Colon (tissue), 2 donors: ENCODE data around the gene SLK.

Experiments
- FAIRE-seq: peaks from 2 replicates; lab custom pipeline; 2012; peaks lifted over from hg19 to GRCh38; lab: Jason Lieb, UNC
- donor health status: control.
- donor health status: control.

The SLK gene

GRCh38 chr10:103942866-103943265, 24.1 kb upstream of the SLK start:
- FAIRE-seq = no peak

GRCh38 chr10:103947799-103948516, 19.0 kb upstream of the SLK start:
- no peak for FAIRE-seq

- no peak for FAIRE-seq
Measured at GRCh38 chr10:103949728-103950127, 17.2 kb upstream of the SLK start.

GRCh38 chr10:103951183-103951582, 15.8 kb upstream of the SLK start:
- FAIRE-seq = no peak

- FAIRE-seq = no peak
Measured at GRCh38 chr10:103951942-103952341, 15.0 kb upstream of the SLK start.

GRCh38 chr10:103954543-103954942, 12.4 kb upstream of the SLK start:
- no peak for FAIRE-seq

- no peak for FAIRE-seq
Measured at GRCh38 chr10:103958996-103959395, 7.9 kb upstream of the SLK start.

GRCh38 chr10:103960103-103960502, 6.8 kb upstream of the SLK start:
- FAIRE-seq = no peak

GRCh38 chr10:103967448-103968071, 620 bp downstream of the SLK start:
- FAIRE-seq = no peak

GRCh38 chr10:103968441-103969391, 1.8 kb downstream of the SLK start:
- no peak for FAIRE-seq

- no peak for FAIRE-seq
Measured at GRCh38 chr10:103969436-103969835, 2.5 kb downstream of the SLK start.

GRCh38 chr10:103969857-103970627, 3.1 kb downstream of the SLK start:
- no peak for FAIRE-seq

- no peak for FAIRE-seq
Measured at GRCh38 chr10:103975169-103975568, 8.2 kb downstream of the SLK start.

GRCh38 chr10:103977204-103977603, 10.3 kb downstream of the SLK start:
- FAIRE-seq = no peak

- no peak for FAIRE-seq
Measured at GRCh38 chr10:103979530-103979929, 12.6 kb downstream of the SLK start.

GRCh38 chr10:103980288-103980906, 13.5 kb downstream of the SLK start:
- no peak for FAIRE-seq

GRCh38 chr10:103982639-103983038, 15.7 kb downstream of the SLK start:
- FAIRE-seq = no peak

- FAIRE-seq = no peak
Measured at GRCh38 chr10:103983367-103983911, 16.5 kb downstream of the SLK start.

- no peak for FAIRE-seq
Measured at GRCh38 chr10:103985726-103986125, 18.8 kb downstream of the SLK start.

GRCh38 chr10:103986360-103986759, 19.4 kb downstream of the SLK start:
- no peak for FAIRE-seq

- no peak for FAIRE-seq
Measured at GRCh38 chr10:103990121-103990520, 23.2 kb downstream of the SLK start.
